Mesendoderm (in vitro differentiated cells): ENCODE measurements around the gene LAMB3.

Source experiments
- DNase-seq: peaks from one replicate; pipeline ENCODE4 v3.0.0; 2013
- H2AK5ac ChIP-seq: 2 replicates; pipeline ENCODE4 v1.6.1; 2013; ENCODE audit warnings: low read length, inconsistent platforms
- H2BK120ac ChIP-seq: 2 replicates; pipeline ENCODE4 v1.6.1; 2013; ENCODE audit warnings: low read depth, mild to moderate bottlenecking, low read length, moderate library complexity, mixed read lengths
- H2BK15ac ChIP-seq: replicated peaks from 2 replicates; pipeline ENCODE4 v1.6.1; 2013; ENCODE audit warnings: low read depth, mild to moderate bottlenecking, moderate library complexity
- H2BK5ac ChIP-seq: 2 replicates; pipeline ENCODE4 v1.6.1; 2013; ENCODE audit warnings: low read length, inconsistent platforms
- H3K18ac ChIP-seq: 2 replicates; pipeline ENCODE4 v1.6.1; 2013; ENCODE audit warnings: mild to moderate bottlenecking, low read length, mixed read lengths
- H3K23ac ChIP-seq: one replicate; pipeline ENCODE4 v1.6.1; 2013; ENCODE audit warnings: low read length
- H3K27ac ChIP-seq: 2 replicates; pipeline ENCODE4 v1.5.1; 2013; ENCODE audit warnings: low read depth, mild to moderate bottlenecking, inconsistent platforms, low read length, moderate library complexity
- H3K27me3 ChIP-seq: 2 replicates; pipeline ENCODE4 v1.6.1; 2013; ENCODE audit warnings: low read length, control low read depth, mild to moderate bottlenecking, inconsistent platforms; ENCODE audit not compliant: insufficient read depth, poor library complexity
- H3K36me3 ChIP-seq: 2 replicates; pipeline ENCODE4 v1.6.1; 2013; ENCODE audit warnings: low read length, inconsistent platforms; ENCODE audit not compliant: control insufficient read depth, insufficient read depth
- H3K4ac ChIP-seq: one replicate; pipeline ENCODE4 v1.6.1; 2013; ENCODE audit warnings: low read depth, mild to moderate bottlenecking, low read length, moderate library complexity
- H3K4me1 ChIP-seq: 2 replicates; pipeline ENCODE4 v1.6.1; 2013; ENCODE audit warnings: low read depth, low read length, inconsistent platforms; ENCODE audit not compliant: control insufficient read depth
- H3K4me2 ChIP-seq: 2 replicates; pipeline ENCODE4 v1.6.1; 2013; ENCODE audit warnings: low read length
- H3K4me3 ChIP-seq: 2 replicates; pipeline ENCODE4 v1.5.1; 2013; ENCODE audit warnings: mild to moderate bottlenecking, low read length
- H3K56ac ChIP-seq: one replicate; pipeline ENCODE4 v1.6.1; 2013; ENCODE audit warnings: low read length
- H3K79me1 ChIP-seq: 2 replicates; pipeline ENCODE4 v1.6.1; 2013; ENCODE audit warnings: low read length, inconsistent platforms
- H3K79me2 ChIP-seq: 2 replicates; pipeline ENCODE4 v1.6.1; 2013; ENCODE audit warnings: mild to moderate bottlenecking, low read length; ENCODE audit not compliant: control insufficient read depth, insufficient read depth
- H3K9ac ChIP-seq: 2 replicates; pipeline ENCODE4 v1.6.1; 2013; ENCODE audit warnings: low read length, inconsistent platforms
- H4K5ac ChIP-seq: one replicate; pipeline ENCODE4 v1.6.1; 2013; ENCODE audit warnings: low read length
- H4K8ac ChIP-seq: one replicate; pipeline ENCODE4 v1.6.1; 2013; ENCODE audit warnings: low read depth, mild to moderate bottlenecking, control low read depth, low read length, moderate library complexity
- WGBS: extraction: QIAGEN DNeasy Blood & Tissue Kit; methylation state at CpG from one replicate; pipeline ENCODE4 v1.1.7; 2013; ENCODE audit warnings: low lambda C conversion rate, missing lambda C conversion rate; ENCODE audit not compliant: insufficient coverage; ENCODE audit errors: extremely low coverage; 5-methylcytosine and 5-hydroxymethylcytosine counted together

LAMB3 gene

GRCh38 chr1:209678981-209679539 is 26.8 kb upstream of the LAMB3 start:
- H3K9ac ChIP-seq: no peak overlapping the region
- no peaks in the 10 kb centered on the region for H3K36me3 ChIP-seq
- H3K79me1 ChIP-seq: no peaks in the 10 kb centered on the region
- no peaks in the 10 kb centered on the region for H3K79me2 ChIP-seq
- no peak overlapping the region for H3K4ac ChIP-seq
- H3K18ac ChIP-seq: no peak overlapping the region
- no peak overlapping the region for H3K56ac ChIP-seq
- no peak overlapping the region for H3K27ac ChIP-seq
- H2BK5ac ChIP-seq: no peak overlapping the region
- H4K5ac ChIP-seq: no peak overlapping the region
- H3K23ac ChIP-seq: no peak overlapping the region
- no peak overlapping the region for H3K4me3 ChIP-seq
- no peak for DNase-seq
- WGBS: no CpG with 5 or more reads among the region's 4 CpGs
- no peak overlapping the region for H2AK5ac ChIP-seq
- no peak overlapping the region for H3K4me2 ChIP-seq
- H4K8ac ChIP-seq: no peak overlapping the region
- H3K27me3 ChIP-seq: peaks cover 31% of the 10 kb centered on the region
- H3K4me1 ChIP-seq: no peaks in the 10 kb centered on the region
- no peak overlapping the region for H2BK15ac ChIP-seq
- H2BK120ac ChIP-seq: no peak overlapping the region

DNA sequence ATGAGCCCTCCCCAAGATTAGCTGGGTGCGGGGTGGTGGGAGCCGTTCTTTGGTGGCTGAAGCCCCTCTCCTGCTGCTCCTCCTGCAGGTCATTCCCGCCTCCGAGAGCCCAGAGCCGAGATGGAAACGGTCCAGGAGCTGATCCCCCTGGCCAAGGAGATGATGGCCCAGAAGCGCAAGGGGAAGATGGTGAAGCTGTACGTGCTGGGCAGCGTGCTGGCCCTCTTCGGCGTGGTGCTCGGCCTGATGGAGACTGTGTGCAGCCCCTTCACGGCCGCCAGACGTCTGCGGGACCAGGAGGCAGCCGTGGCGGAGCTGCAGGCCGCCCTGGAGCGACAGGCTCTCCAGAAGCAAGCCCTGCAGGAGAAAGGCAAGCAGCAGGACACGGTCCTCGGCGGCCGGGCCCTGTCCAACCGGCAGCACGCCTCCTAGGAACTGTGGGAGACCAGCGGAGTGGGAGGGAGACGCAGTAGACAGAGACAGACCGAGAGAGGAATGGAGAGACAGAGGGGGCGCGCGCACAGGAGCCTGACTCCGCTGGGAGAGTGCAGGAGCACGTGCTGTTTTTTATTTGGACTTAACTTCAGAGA is 23.4 kb upstream of the LAMB3 start:
- Histone ChIP-seq H3K79me1 (no peaks in the 10 kb centered on the region), H3K56ac (peak overlapping the region; percentile 79), H2AK5ac (no peak overlapping the region), H2BK5ac (no peak overlapping the region), H3K4ac (no peak overlapping the region), H3K4me2 (peak overlapping the region; percentile 42), H2BK120ac (no peak overlapping the region), H3K36me3 (no peaks in the 10 kb centered on the region), H3K9ac (peak overlapping the region; percentile 49), H3K4me1 (no peaks in the 10 kb centered on the region), H2BK15ac (no peak overlapping the region), H3K18ac (no peak overlapping the region), H4K5ac (no peak overlapping the region), H3K27me3 (peaks cover 38% of the 10 kb centered on the region), H3K27ac (no peak overlapping the region), H3K23ac (no peak overlapping the region), H3K4me3 (peak overlapping the region; percentile 4), H4K8ac (no peak overlapping the region), H3K79me2 (no peaks in the 10 kb centered on the region)
- DNase-seq: peak; percentile 36
- no CpG with 5 or more reads among the region's 34 CpGs for WGBS

GRCh38 chr1:209674957-209675564 is 22.8 kb upstream of the LAMB3 start, which contains the start of gene G0S2:
Gene G0S2, plus strand, starts transcription at chr1:209675412. Its CDS starts 273 bp downstream, at chr1:209675685.
- Histone ChIP-seq H3K18ac (no peak within 1 kb of the TSS), H3K9ac (peak within 1 kb of the TSS; percentile 49), H3K79me1 (no peaks in the 10 kb centered on the region), H3K27me3 (peaks cover 38% of the 10 kb centered on the region), H3K36me3 (no peaks in the 10 kb centered on the region), H3K79me2 (no peaks in the 10 kb centered on the region), H3K4me2 (peak within 1 kb of the TSS; percentile 42), H2BK15ac (no peak within 1 kb of the TSS), H3K4ac (no peak within 1 kb of the TSS), H3K23ac (no peak within 1 kb of the TSS), H2BK5ac (no peak within 1 kb of the TSS), H4K8ac (no peak within 1 kb of the TSS), H2BK120ac (no peak within 1 kb of the TSS), H3K4me3 (peak within 1 kb of the TSS; percentile 4), H2AK5ac (no peak within 1 kb of the TSS), H3K56ac (peak within 1 kb of the TSS; percentile 79), H3K4me1 (no peaks in the 10 kb centered on the region), H3K27ac (no peak within 1 kb of the TSS), H4K5ac (no peak within 1 kb of the TSS)
- DNase-seq: peak; percentile 60
- no CpG with 5 or more reads among the region's 47 CpGs for WGBS

DNA sequence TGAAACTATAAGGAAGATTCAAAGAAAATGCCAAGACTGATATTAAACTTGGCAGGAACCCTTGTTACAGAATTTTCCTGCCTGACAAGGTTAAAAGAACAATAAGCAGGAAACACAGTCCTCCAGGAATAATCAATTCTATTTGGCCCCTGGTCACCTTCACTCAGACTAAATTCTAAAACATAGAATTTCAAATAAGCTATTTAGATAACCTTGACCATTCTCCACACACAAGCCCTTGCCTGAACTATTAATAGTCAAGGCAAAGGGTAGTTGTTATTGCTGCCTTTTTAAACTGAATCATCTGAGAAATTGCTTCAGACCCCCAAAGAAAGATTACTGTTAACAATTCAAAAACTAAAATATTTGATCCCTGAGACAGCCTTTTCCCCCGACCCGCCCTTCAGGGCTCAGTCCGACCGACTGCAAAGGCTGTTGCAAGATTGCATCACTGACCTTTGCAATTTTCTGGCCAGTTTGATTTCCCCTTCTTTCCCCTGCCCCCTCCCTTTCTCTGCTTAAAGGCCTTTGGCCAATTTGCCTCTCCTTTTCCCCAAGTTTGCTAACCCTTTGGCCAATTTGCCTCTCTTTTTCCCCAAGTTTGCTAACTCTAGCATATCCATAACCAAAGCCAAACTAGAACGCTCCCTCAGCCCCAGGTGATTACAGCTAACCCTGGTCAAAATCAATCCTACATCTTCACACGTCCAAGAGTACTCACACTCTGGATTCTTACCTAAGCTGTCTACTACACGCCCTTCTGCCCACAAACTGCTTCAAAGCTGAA is 21.6 kb upstream of the LAMB3 start:
- H3K56ac ChIP-seq: no peak overlapping the region
- H3K4me3 ChIP-seq: no peak overlapping the region
- H2BK5ac ChIP-seq: no peak overlapping the region
- no peak overlapping the region for H4K8ac ChIP-seq
- WGBS: no CpG with 5 or more reads among the region's 7 CpGs
- DNase-seq: peak; percentile 21
- peaks cover 38% of the 10 kb centered on the region for H3K27me3 ChIP-seq
- H4K5ac ChIP-seq: no peak overlapping the region
- no peak overlapping the region for H3K4me2 ChIP-seq
- no peaks in the 10 kb centered on the region for H3K4me1 ChIP-seq
- H2BK15ac ChIP-seq: no peak overlapping the region
- H3K79me2 ChIP-seq: no peaks in the 10 kb centered on the region
- H3K27ac ChIP-seq: no peak overlapping the region
- H3K18ac ChIP-seq: no peak overlapping the region
- no peak overlapping the region for H3K23ac ChIP-seq
- H3K9ac ChIP-seq: no peak overlapping the region
- H3K4ac ChIP-seq: no peak overlapping the region
- no peak overlapping the region for H2BK120ac ChIP-seq
- no peak overlapping the region for H2AK5ac ChIP-seq
- no peaks in the 10 kb centered on the region for H3K36me3 ChIP-seq
- H3K79me1 ChIP-seq: no peaks in the 10 kb centered on the region

DNA sequence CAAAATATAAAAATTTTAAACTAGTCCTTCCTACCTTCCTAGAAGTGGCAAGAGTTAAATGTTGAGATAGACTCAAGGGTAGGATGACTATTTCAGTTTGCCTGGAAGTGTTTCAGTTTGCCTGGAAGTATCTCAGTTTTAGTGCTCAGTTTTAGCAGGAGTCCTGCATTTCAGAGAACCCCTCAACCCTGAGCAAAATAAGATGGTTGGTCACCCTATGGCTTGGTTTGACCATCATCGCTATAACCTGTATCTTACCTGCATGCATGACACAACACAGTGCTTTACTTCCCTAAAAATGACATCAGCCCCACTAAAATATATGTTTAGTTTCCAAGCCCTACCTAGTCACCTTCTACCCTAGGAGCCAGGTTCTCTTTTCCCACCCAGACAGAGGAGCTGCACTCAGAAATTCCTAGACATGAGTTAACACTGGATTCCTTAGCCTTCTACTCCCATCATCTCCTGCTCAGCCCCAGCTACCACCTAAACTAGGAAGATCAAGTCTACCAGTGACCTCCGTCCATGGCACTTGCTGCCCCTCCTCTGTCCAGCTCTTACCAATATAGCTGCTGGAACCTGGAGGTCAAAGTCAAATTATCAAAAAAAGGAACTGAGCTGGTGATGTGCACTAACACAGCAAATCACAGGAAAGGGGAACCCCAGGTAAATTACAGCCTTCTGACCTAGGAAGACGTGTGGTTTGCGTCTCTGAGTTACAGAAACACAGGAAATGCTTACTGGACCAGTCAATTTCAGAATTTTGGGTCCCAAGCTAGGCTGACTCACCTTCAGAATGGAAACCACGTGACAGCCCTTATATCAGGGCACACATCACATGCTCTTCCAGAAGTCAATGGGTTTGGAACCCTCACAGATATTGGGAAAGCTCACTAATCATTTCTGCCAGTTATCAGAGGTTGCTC is 20.7 kb upstream of the LAMB3 start:
- no peak overlapping the region for H2BK15ac ChIP-seq
- no peak for DNase-seq
- no peaks in the 10 kb centered on the region for H3K36me3 ChIP-seq
- H2AK5ac ChIP-seq: no peak overlapping the region
- no peak overlapping the region for H4K8ac ChIP-seq
- H3K4me2 ChIP-seq: no peak overlapping the region
- H3K18ac ChIP-seq: no peak overlapping the region
- no peak overlapping the region for H2BK5ac ChIP-seq
- H4K5ac ChIP-seq: no peak overlapping the region
- H3K79me2 ChIP-seq: no peaks in the 10 kb centered on the region
- no peak overlapping the region for H3K23ac ChIP-seq
- H3K79me1 ChIP-seq: no peaks in the 10 kb centered on the region
- no peak overlapping the region for H3K27ac ChIP-seq
- H3K27me3 ChIP-seq: peaks cover 38% of the 10 kb centered on the region
- H3K9ac ChIP-seq: no peak overlapping the region
- H3K4me3 ChIP-seq: no peak overlapping the region
- no peak overlapping the region for H2BK120ac ChIP-seq
- H3K56ac ChIP-seq: no peak overlapping the region
- no CpG with 5 or more reads among the region's 5 CpGs for WGBS
- H3K4me1 ChIP-seq: no peaks in the 10 kb centered on the region
- H3K4ac ChIP-seq: no peak overlapping the region
